Stimulated activated CD8-positive, alpha-beta memory T cell treated with anti-CD3 and anti-CD28 coated beads, Interleukin-12 subunit alpha, Interleukin-12 subunit beta, amount 100 ng/mL, for 24 hours (primary cell): ENCODE data around the gene RAP2A.

Experiments used
- DNase-seq: peaks from one replicate; pipeline ENCODE4 v3.0.0-alpha.2; 2020; ENCODE audit errors: extremely low read depth

Gene RAP2A

DNA sequence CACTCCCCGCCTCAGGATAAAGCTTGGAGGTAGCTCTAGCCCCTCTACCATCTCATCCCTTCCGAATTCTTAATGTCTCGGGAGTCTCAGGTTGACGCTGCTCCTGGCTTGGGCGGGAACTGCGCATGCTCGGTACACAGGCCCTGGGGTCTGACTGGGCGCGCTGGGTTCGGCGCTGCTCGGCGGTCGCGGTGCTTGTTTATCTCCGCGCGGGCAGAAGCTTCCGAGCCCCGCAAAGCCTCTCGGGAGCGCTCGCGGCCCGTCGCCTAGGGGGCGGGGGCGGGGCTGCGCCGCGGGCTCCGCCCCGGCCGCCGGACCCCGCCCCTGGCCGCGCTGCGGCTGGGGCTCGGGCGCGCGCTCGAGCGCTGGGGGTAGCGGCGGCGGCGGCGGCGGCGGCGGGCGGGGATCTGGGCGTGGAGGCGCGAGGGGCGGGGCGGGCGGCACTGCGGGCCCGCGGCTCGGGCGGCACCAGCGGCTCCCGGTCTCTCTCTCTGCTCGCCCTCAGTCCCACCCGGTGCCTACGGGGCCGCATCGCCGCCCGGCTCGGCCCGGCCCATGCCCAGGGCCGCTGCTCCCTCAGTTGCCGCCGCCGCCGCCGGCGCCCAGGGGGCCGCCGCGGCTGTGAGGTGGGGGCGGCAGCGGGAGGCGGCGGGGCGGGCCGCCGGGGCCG, at the start of gene RAP2A:
TSS of gene RAP2A (plus strand) at position 443 of the 670 bp plus-strand sequence. CDS start 302 bp downstream, outside the sequence.
- DNase-seq, result peak; percentile 73

DNA sequence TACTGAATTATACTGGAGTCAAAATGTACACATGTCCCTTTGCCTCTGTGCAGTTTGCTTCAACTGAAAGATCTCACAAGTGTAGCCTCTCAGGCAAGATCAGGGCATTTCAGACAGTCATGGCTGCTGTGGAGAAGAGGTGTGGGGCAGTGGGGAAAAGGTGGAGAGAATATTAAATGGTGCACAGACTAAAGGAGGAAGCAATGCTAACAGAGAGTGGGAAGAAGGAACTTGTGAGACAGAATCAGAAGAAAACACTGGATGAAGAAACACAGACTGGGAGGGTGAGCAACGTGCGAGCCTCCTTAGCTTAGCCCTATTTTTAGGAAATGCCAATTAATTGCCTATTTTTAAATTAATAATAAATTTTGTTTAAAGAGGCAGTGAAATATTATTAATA, 49.6 kb upstream of the RAP2A start:
- no peak for DNase-seq

DNA sequence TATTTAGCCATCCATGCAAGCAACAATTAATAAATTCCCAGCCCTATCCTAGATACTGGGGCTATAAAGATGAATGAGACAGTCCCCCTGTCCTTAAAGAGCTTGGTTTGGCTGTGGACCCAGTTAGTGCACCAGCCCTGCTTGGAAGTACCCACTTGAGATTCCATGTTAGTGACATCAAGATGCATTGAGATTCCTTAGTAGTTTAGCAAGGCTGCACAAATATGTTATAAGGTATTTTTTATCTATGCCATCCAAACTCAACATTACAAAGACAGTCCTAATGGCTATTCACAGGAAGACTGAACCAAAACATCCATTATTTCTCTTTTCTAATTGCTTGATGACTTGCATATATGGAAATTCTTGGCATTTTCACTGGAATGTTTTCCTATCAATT, 48.8 kb upstream of the RAP2A start:
- DNase-seq, result no peak

DNA sequence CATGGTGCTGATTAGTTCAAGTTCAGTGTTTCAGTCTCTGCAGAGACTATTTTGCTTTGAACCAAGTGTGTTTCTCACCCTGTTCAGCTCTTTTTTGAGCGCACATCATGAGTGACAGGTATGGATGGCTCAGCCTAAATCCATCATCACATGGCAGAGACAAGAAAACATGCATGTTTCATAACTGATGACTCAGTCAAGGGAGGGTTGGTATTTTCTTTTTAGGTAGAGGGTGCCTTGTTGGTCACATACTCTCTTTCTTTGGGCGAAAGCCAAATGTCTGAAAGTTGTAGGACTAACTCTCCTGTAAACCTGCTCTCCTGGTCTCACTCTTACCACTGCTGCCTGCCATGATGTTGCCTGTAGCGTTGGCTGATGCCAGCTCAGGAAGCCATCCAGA, 48.1 kb upstream of the RAP2A start:
- DNase-seq, result no peak

DNA sequence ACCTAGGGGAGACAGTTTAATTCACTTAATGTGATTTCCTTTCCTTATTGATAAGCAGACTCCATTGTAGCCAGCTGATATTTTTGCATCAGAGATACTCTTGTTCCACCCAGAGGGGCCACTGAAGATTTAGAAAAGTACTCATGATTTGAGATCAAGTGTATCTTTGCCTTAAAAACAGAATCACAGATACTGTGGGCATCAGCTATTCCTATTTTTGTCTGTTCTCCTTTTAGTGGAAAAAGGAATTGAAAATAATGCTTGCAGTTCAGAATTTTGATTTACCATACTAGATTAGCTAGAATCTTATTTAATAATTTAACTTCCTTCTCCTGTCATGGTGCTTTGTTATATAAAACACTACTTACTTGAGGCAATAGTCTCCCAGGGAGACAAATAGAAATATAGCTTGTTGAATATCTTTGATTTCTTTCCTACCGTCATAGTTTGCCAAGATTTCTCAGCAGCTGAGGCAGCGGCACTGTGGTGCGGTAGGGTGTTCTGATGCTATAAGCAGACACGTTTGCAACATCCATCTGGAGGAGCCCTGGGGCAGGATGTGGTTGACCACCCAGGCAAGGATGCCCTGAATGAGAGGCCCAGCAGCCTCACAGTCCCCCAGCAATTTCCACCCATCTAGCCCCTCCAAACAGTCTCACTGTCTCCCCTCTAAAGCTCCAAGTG, 47.0 kb upstream of the RAP2A start:
- no peak for DNase-seq

DNA sequence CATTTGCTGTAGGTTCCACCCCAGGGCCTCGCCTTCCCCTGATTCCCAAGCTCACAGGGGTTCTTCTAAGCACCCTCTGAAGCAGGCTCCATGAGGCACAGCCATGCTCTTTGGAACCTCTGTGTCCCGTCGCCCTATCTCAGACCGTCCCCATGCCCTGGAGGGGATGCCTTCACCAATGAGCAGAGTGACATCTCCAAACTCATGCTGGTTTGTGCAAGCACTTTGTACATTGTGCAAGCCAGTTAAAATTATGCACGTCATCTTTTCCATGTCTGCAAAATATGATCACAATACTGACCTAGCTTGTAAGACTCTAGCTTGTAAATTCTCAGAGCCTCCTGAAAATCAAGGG, 46.5 kb upstream of the RAP2A start:
- no peak for DNase-seq

DNA sequence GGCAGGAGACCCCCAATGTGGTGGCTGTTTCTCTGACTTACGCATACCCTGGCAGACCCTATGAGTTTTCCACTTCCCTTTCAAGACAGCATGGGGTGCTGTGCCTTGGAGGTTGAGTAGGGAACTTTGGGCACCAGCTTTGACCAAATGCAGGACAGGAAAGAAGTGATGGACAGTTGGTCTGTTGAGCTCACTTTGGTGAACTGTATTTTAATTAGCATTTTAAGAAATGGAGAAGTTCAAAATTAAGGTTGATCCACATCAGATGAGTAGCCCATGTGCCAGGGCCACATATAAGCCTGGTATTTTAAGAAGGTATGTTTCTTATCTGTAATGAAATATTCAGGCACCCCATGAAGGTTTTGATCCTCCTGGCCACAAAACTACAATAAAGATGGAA, 46.1 kb upstream of the RAP2A start:
- no peak for DNase-seq

DNA sequence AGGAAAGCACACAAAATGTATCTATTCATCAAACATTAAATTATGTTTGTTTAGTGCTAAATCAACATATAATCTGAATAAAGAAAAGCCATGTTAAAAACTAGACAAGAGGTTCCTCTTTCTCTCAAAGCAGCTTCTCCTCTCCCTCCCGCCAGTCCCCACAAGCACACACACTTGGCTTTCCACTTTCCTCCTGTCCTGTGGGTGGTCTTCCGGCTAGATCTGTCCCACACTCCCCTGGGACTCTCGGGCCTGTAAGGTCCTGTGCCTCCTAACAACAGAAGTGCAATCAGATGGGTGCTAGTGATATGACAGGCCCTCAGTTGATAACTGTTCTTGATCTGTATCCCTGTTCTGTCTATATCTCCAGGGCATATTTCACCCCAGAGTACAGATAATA, 45.6 kb upstream of the RAP2A start:
- DNase-seq, result no peak

DNA sequence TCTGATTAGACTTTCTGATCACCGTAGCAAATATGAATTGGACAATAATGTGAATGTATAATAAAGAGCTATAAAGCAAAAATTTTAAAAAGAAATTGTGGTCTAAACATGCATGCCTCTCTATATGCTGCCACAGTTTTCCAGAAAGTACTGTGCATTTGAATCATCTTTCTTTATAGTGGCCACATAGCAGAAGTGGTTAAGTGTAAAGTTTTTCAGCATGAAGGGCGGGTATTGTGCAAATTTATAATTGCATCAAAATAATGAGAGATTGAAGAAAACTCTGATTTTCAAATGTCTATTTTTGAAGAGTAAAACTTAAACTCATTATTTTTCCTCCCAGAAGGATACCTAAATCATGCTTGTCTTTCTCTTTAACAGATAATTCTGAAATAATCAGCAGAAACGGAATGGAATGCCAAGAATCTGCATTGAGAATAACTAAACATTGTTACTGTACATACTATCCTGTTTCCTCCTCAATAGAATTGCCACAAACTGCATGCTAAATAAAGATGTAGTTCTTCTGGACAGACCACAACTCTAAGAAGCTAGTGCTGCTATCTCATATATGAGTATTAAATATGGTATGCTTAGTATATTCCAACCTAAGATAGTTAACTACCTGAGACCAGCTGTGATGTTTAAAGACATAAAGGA, 42.9 kb upstream of the RAP2A start:
- no peak for DNase-seq

DNA sequence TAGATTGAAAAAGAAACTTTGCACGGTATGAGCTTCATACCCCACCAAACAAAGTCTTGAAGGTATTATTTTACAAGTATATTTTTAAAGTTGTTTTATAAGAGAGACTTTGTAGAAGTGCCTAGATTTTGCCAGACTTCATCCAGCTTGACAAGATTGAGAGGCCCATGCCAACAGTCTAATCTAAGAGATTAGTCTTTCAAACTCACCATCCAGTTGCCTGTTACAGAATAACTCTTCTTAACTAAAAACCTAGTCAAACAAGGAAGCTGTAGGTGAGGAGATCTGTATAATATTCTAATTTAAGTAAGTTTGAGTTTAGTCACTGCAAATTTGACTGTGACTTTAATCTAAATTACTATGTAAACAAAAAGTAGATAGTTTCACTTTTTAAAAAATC, 41.9 kb upstream of the RAP2A start:
- DNase-seq, result no peak

DNA sequence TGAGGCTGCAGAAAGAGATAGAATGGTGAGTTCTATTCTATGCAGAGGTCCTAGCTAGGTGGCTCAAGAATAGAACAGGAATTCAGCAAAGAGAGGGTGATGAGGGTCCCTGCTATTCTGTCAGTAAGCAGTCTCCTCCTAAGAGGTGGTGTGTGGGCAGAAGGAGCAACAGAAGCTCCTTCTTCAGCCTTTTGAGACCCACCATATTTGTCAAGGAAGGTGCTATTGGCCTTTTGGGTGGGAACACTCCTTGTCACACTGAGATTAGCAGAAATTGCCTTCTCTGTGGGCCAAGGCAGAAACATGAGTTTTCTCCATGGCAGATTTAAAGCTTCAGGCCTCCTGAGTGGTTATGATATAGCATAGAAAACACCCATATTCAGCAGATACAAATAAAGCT, 39.4 kb upstream of the RAP2A start:
- DNase-seq, result no peak

DNA sequence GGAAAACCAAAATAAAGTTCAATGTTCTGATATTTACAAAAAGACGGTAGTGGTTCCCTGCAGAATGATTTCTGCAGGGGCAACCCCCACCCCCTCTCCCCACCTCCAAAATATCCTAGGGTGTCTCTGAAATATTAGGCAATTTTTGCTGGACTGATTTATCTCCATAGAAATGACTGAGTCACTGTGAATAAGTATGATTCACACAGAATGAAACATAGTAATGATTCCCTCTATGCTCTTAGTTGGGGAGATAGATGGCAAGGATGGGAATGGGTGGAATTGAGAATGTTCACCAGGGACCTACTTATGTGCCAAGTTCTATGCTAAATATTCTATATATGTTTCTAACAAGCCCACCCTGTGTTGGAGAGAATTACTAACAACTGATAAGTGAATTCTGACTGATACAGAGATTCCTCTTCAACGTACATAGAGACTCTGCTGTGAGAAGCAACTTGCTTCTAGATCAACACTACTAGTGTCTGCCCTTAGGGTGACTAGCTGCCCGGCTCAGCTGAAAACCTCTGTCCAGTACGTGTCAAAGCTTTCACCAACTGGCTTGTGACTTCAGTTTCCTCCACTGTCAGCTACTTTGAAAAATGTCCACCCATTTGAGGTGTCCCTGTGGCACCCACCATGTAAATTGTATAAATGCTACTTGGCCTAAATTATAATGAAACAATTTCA, 38.4 kb upstream of the RAP2A start:
- DNase-seq, result no peak

DNA sequence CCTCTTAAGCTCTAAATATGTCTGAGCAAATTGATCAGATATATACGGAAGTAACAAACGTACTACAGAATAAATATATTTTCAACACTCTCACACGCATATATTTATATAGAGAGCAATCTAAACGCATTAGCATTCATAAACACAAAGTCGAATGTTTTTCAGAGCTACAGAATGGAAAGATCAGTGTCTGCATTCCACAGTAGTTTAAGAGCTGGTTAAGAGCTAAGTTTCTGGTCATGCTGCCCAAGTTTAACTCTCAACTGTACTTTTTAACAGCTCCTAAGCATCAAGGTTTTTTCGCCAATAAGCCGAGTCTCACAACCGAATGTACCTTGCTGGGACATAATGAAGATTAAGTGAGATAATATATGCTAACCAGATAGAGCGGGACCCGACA, 36.7 kb upstream of the RAP2A start:
- DNase-seq, result no peak

DNA sequence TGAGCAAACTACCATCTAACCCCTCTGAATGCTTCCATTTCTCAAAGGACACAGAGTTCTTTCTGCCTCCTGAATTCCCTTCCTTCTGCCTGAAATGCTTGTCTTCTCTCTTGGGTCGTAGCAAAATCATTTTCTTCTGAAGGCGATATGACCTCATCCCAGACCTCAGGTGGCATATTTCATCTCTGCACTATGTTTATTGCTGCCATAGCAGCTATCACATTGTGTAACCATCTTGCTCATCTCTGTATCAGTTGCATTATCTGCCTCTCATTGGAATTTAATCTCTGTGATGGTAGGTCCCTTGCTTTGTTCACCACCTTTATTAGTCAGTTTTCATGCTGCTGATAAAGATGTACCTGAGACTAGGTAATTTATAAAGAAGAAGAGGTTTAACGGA, 32.5 kb upstream of the RAP2A start:
- DNase-seq, result no peak

DNA sequence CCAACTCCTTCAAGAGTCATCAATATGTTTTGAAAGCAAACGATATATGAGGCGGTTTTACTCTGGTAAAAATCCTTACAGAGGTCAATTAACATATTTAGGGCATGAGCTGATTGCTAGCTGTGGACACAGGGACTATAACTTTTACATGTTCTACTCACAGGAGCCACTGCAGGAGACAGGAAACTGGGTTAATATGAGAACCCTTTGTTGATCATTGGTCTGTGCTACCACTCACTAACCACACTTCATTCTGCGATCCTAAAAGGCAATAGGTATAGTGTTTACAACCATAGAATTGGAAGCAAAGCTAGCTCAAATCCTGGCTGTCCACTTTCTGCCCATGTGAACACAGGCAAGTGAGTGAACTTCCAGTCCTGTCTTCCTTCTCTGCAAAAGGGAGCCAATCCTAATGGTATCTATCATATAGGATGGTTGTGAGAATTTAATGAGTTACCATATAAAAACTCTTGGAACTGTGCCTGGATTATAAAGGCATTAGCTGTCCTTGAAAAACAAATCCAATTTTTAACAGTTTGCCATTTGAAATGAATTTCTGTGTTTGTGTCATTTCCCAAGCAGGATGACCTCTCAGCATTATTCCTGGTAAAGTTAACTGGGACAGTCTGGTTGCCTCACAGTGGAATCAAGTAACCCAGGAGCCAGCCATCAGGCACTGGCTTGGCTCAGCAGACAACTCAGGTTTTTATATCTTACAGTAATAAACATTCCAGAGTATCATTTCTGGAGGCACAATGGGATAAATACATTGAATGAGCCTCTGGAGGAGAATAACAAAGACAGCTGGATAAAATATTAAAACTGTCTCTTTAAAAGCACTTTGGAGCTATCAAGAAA, 29.8 kb upstream of the RAP2A start:
- no peak for DNase-seq

DNA sequence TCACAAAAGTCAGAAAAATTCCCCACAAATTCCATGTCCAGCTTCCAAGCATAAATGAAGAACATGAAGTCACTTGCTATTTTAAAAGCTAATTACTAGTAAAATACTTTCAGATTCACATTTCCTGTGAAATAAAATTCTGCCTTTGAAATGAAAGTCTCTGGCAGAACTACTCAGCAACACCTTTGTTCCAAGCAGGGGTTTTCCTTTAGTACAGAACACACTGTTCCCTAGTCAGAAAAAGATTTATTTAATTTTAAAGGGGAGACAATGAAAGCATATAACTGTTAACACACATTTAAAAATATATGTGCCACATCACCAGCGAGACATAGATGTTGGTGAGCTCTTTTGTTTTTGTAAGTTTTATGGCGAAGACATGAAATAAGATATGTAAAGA, 26.4 kb upstream of the RAP2A start:
- no peak for DNase-seq

DNA sequence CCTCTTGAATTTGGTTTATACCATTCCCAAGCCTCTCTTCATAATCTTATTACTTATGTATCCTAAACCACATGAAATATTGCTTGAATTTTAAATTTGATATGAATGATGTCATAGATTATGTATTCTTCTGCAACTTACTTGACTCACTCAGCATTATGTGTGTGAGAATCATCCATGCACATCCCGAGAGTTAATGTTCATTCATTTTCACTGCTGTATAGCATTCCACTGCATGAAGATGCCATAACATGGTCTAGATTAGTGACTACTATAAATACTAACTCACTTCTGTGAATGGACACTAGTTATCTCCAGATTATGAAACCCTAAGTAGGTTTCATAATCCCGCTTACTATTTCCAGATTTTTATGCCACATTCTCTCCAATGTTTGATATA, 25.0 kb upstream of the RAP2A start:
- no peak for DNase-seq

DNA sequence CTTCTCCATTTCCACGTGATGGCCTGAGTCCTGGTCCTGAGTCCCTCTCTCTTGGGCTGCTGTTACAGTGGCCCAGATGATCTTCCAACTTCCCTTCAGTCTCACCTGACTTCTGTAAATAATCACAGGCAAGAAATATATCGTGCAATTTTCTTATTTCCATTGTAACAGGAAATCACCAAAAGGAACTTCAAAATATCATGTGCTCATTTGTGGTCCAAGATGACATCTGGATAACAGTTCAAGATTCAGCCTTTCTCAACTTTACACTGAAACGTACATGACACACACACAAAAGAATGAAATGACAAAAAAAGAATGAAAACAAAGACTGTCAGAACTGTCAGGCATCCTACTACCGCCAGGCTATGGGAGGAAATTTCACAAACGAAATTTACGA, 22.0 kb upstream of the RAP2A start:
- no peak for DNase-seq

DNA sequence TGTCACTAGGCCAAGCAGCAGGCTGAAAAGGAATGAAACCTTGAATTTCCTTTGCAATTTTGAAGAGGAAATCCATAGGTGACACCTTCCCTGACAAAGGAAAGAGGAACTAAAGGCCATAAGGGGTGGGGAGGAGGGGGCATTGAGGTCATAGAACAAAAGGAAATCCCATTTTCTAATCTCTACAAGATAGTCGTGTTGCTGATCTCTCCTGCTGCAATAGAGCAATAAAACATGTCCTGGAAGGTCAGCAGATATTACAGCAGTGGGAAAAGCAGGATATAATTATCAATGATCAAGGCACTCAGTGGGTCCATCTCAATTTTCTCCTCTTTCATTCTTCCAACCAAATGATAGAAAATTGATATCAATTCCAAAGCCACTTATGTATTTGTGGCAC, 20.3 kb upstream of the RAP2A start:
- DNase-seq, result no peak

DNA sequence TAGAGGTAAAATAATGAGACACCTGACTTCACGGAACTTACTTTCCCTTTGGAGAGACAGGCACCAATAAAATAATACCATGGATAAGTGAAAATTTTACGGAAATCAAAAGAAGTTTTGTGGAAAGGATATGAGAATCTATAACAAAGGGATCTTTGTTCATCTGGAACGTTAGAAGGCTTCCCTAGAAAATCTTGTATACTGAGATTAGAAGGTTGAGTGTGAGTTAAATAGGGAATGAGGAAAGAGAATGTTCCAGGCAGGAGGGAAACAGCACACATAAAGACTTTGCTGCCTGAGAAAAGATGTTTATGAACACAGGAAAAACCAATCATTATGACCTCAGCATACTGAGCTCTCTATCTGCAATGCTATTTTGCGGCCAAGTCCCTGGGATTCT, 19.6 kb upstream of the RAP2A start:
- no peak for DNase-seq

DNA sequence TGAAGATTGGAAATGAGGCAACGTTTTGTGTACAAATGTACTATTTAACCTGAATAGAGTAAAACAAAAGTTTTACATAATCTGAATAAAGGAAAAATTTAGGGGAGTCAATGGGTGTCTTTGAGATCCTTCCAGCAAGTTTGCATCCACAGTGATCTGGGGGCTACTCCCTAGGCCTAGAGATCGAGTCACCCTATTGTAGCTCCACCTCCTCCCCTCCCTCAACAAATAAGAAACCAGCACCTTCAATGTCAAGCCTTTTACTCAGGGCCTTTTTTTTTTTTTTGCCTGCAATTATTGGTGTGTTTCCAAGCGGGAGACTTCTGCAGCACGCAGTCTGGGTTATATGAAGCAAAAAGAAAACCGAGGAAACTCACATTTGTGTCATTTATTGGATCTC, 16.3 kb upstream of the RAP2A start:
- no peak for DNase-seq
